SK-N-SH (cell line): ENCODE results near the gene SUPT3H.

Experiments used
- CHD2 ChIP-seq: fragments of 150-350 bp; IDR thresholded peaks from 2 replicates; pipeline ENCODE4 v1.6.1; 2018; ENCODE audit warnings: low read length; ENCODE audit not compliant: partially characterized antibody
- CTCF ChIP-seq: fragments of 200-600 bp; sonication (generic); IDR thresholded peaks from 2 replicates; pipeline ENCODE4 v1.6.1; 2017; ENCODE audit warnings: antibody characterized with exemption, mild to moderate bottlenecking, moderate library complexity
- EZH2phosphoT487 ChIP-seq: fragments of 200-600 bp; sonication (generic); IDR thresholded peaks from 2 replicates; pipeline ENCODE4 v1.6.1; 2017; ENCODE audit warnings: low read depth, mixed run types, mild to moderate bottlenecking, antibody characterized with exemption, moderate library complexity, borderline replicate concordance
- JUND ChIP-seq: IDR thresholded peaks from 2 replicates; pipeline ENCODE4 v1.4.0; 2012
- NRF1 ChIP-seq: IDR thresholded peaks from 2 replicates; pipeline ENCODE4 v1.6.1; 2012; ENCODE audit warnings: low read depth, mild to moderate bottlenecking, low read length
- POLR2AphosphoS5 ChIP-seq: IDR thresholded peaks from 2 replicates; pipeline ENCODE4 v1.6.1; 2012; ENCODE audit warnings: low read depth, low read length
- RCOR1 ChIP-seq: fragments of 150-350 bp; IDR thresholded peaks from 2 replicates; pipeline ENCODE4 v1.6.1; 2017; ENCODE audit warnings: antibody characterized with exemption, low read length
- RXRA ChIP-seq: IDR thresholded peaks from 2 replicates; pipeline ENCODE4 v1.4.0; 2012; ENCODE audit warnings: low read depth, mild to moderate bottlenecking, borderline replicate concordance
- SMC3 ChIP-seq: IDR thresholded peaks from 2 replicates; pipeline ENCODE4 v1.6.1; 2012; ENCODE audit warnings: low read depth, low read length, improper control_type of control experiment
- YY1 ChIP-seq: IDR thresholded peaks from 2 replicates; pipeline ENCODE4 v1.4.0; 2012; ENCODE audit warnings: low read depth, mild to moderate bottlenecking
- TF ChIP-seq, protein P1 (sequence below): IDR thresholded peaks from 2 replicates; pipeline ENCODE4 v1.4.0; 2012; ENCODE audit warnings: low read depth, borderline replicate concordance
- TF ChIP-seq, protein P2 (sequence below): IDR thresholded peaks from 2 replicates; pipeline ENCODE4 v1.6.1; 2012; ENCODE audit warnings: mild to moderate bottlenecking, low read depth, low read length, moderate library complexity
- TF ChIP-seq, protein P3 (sequence below): fragments of 150-350 bp; IDR thresholded peaks from 2 replicates; pipeline ENCODE4 v1.6.1; 2017; ENCODE audit warnings: antibody characterized with exemption, low read length, low read depth, borderline replicate concordance

DNA sequence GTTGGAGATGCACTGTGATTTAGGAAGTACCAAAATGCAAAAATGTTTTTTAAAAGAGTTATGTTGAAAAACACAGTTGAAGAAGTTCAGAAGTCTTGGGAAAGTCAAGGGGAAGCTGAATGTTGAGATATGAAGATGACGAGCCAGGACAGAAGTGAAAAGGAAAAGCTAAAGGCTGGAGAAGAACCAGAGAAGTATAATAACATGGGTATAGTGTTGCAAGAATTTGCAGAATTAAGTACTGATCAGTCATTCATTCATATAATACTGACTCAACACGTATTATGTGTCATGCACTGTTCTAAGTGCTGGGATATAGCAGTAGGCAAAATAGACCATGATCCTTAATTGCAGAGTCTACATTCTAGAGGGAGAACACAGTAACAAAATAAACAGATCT is 557.4 kb downstream of the SUPT3H start:
- TF ChIP-seq, protein P1, sequence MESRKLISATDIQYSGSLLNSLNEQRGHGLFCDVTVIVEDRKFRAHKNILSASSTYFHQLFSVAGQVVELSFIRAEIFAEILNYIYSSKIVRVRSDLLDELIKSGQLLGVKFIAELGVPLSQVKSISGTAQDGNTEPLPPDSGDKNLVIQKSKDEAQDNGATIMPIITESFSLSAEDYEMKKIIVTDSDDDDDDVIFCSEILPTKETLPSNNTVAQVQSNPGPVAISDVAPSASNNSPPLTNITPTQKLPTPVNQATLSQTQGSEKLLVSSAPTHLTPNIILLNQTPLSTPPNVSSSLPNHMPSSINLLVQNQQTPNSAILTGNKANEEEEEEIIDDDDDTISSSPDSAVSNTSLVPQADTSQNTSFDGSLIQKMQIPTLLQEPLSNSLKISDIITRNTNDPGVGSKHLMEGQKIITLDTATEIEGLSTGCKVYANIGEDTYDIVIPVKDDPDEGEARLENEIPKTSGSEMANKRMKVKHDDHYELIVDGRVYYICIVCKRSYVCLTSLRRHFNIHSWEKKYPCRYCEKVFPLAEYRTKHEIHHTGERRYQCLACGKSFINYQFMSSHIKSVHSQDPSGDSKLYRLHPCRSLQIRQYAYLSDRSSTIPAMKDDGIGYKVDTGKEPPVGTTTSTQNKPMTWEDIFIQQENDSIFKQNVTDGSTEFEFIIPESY = no peak
- TF ChIP-seq JUND (no peak), RXRA (no peak), POLR2AphosphoS5 (no peak), EZH2phosphoT487 (no peak), RCOR1 (no peak), NRF1 (no peak), YY1 (no peak), SMC3 (no peak), CTCF (no peak), CHD2 (no peak)
- TF ChIP-seq, protein P2, sequence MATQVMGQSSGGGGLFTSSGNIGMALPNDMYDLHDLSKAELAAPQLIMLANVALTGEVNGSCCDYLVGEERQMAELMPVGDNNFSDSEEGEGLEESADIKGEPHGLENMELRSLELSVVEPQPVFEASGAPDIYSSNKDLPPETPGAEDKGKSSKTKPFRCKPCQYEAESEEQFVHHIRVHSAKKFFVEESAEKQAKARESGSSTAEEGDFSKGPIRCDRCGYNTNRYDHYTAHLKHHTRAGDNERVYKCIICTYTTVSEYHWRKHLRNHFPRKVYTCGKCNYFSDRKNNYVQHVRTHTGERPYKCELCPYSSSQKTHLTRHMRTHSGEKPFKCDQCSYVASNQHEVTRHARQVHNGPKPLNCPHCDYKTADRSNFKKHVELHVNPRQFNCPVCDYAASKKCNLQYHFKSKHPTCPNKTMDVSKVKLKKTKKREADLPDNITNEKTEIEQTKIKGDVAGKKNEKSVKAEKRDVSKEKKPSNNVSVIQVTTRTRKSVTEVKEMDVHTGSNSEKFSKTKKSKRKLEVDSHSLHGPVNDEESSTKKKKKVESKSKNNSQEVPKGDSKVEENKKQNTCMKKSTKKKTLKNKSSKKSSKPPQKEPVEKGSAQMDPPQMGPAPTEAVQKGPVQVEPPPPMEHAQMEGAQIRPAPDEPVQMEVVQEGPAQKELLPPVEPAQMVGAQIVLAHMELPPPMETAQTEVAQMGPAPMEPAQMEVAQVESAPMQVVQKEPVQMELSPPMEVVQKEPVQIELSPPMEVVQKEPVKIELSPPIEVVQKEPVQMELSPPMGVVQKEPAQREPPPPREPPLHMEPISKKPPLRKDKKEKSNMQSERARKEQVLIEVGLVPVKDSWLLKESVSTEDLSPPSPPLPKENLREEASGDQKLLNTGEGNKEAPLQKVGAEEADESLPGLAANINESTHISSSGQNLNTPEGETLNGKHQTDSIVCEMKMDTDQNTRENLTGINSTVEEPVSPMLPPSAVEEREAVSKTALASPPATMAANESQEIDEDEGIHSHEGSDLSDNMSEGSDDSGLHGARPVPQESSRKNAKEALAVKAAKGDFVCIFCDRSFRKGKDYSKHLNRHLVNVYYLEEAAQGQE = no peak
- TF ChIP-seq, protein P3, sequence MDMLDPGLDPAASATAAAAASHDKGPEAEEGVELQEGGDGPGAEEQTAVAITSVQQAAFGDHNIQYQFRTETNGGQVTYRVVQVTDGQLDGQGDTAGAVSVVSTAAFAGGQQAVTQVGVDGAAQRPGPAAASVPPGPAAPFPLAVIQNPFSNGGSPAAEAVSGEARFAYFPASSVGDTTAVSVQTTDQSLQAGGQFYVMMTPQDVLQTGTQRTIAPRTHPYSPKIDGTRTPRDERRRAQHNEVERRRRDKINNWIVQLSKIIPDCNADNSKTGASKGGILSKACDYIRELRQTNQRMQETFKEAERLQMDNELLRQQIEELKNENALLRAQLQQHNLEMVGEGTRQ = no peak
